Mesodermal cell (in vitro differentiated cells): Measurements from ENCODE around the gene COPG1.
"Not testable (repeated sequence)": the region's sequence is repeated elsewhere in the genome, so short reads cannot be mapped to it uniquely, and the experiment has no call there.

Source experiments
- H3K27ac ChIP-seq: 2 replicates; pipeline ENCODE4 v1.7.0; 2013; ENCODE audit warnings: mild to moderate bottlenecking, low read depth, low read length, moderate library complexity; ENCODE audit not compliant: severe bottlenecking
- H3K36me3 ChIP-seq: 2 replicates; pipeline ENCODE4 v1.7.1; 2013; ENCODE audit warnings: mild to moderate bottlenecking, low read length, moderate library complexity; ENCODE audit not compliant: control insufficient read depth, insufficient read depth
- H3K4me1 ChIP-seq: one replicate; pipeline ENCODE4 v1.7.1; 2013; ENCODE audit warnings: mild to moderate bottlenecking, low read length; ENCODE audit not compliant: insufficient read depth, control insufficient read depth, poor library complexity, severe bottlenecking
- H3K4me3 ChIP-seq: 2 replicates; pipeline ENCODE4 v1.7.0; 2013; ENCODE audit warnings: low read length, control low read depth, mild to moderate bottlenecking; ENCODE audit not compliant: insufficient read depth, poor library complexity, severe bottlenecking; ENCODE audit errors: extremely low read depth
- H3K9me3 ChIP-seq: 2 replicates; pipeline ENCODE4 v1.7.1; 2013; ENCODE audit warnings: mild to moderate bottlenecking, low read length, moderate library complexity; ENCODE audit not compliant: control insufficient read depth
- WGBS, 2 experiments: methylation state at CpG; one replicate each; pipeline ENCODE4 v1.1.5; 2013; ENCODE audit warnings: missing lambda C conversion rate in 2 of 2; ENCODE audit not compliant: insufficient coverage in 2 of 2; 5-methylcytosine and 5-hydroxymethylcytosine counted together

COPG1 gene

DNA sequence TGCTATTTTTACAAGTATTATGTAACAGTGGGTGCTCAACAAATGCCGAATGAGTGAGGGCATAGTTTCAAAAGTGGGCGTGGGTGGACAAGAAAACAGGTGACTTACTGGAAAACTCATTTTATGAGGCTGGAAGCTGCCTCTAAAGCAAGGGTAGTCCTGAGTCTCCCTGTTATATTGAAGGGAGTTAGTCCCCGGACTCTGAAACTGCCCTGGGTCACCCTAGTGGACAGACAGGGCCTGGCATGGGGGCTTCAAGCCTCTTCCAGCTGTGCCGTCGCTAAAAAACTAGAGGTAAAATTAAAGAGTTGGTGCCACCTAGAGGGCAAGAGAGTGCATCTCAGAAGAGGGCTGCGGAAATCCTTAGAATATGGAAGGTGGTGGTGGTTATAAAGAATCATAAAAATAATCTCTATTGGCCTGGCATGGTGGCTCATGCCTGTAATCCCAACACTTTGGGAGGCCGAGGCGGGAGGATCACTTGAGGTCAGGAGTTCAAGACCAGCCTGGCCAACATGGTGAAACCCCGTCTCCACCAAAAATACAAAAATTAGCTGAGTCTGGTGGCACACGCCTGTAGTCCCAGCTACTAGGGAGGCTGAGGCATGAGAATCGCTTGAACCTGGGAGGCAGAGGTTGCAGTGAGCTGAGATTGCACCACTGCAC lies 3.6 kb upstream of the COPG1 start:
- H3K9me3 ChIP-seq, H3K27ac ChIP-seq, H3K4me3 ChIP-seq, H3K4me1 ChIP-seq, H3K36me3 ChIP-seq: not testable (repeated sequence)
- 23% methylated on average over 5 to 8 of the region's 11 CpGs for WGBS, 2 experiments

- Histone ChIP-seq H3K4me1 (peaks cover 10% of the 10 kb centered on the region), H3K27ac (no peak overlapping the region), H3K9me3 (no peaks in the 10 kb centered on the region), H3K36me3 (peaks cover 8% of the 10 kb centered on the region), H3K4me3 (no peak overlapping the region)
Measured at GRCh38 chr3:129246636-129247035, 2.8 kb upstream of the COPG1 start.

- Histone ChIP-seq H3K36me3 (peaks cover 26% of the 10 kb centered on the region), H3K9me3 (no peaks in the 10 kb centered on the region), H3K27ac (peak overlapping the region; percentile 95), H3K4me3 (peak overlapping the region; percentile 89), H3K4me1 (peaks cover 15% of the 10 kb centered on the region)
- WGBS, 2 experiments, result 82% methylated on average over 16 to 17 of the region's 21 CpGs
Measured at GRCh38 chr3:129248286-129248979, 973 bp upstream of the COPG1 start.

GRCh38 chr3:129252748-129253147 lies 3.3 kb downstream of the COPG1 start:
- Histone ChIP-seq H3K36me3 (peaks cover 66% of the 10 kb centered on the region), H3K4me3 (no peak overlapping the region)
- 100% methylated on average over 4 of the region's 4 CpGs for WGBS, 2 experiments

GRCh38 chr3:129254536-129255230 lies 5.3 kb downstream of the COPG1 start:
- 95 to 97% methylated on average over 6 to 7 of the region's 12 CpGs for WGBS, 2 experiments
- Histone ChIP-seq H3K27ac (no peak overlapping the region), H3K36me3 (peaks cover 85% of the 10 kb centered on the region)

More at GRCh38 chr3:129252748-129253147, 3.3 kb downstream of the COPG1 start:
- no peak overlapping the region for H3K27ac ChIP-seq
- peaks cover 10% of the 10 kb centered on the region for H3K4me1 ChIP-seq
- H3K9me3 ChIP-seq, result no peaks in the 10 kb centered on the region

GRCh38 chr3:129256270-129256669 lies 6.9 kb downstream of the COPG1 start:
- Histone ChIP-seq H3K27ac (no peak overlapping the region), H3K9me3 (no peaks in the 10 kb centered on the region), H3K4me1 (peaks cover 5% of the 10 kb centered on the region), H3K36me3 (peaks cover 96% of the 10 kb centered on the region), H3K4me3 (no peak overlapping the region)
- WGBS, 2 experiments, result 100% methylated on average over 5 of the region's 6 CpGs

More at GRCh38 chr3:129254536-129255230, 5.3 kb downstream of the COPG1 start:
- no peaks in the 10 kb centered on the region for H3K9me3 ChIP-seq
- H3K4me3 ChIP-seq, result no peak overlapping the region
- H3K4me1 ChIP-seq, result peaks cover 10% of the 10 kb centered on the region

DNA sequence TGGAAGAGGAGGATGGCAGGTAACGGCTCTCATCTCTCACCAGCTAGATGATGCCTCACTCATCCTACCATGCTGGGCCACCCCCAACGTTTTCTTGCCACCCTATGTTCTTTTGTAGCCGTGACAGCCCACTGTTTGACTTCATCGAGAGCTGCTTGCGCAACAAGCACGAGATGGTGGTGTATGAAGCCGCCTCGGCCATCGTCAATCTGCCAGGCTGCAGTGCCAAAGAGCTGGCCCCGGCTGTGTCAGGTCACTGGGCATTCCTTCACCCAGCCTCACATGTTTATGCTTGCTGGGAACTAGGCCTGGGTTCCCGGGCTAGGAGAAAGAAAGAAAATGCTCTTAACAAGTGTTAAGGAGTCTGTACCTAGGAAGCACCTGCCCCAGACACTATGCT lies 8.2 kb downstream of the COPG1 start:
- Histone ChIP-seq H3K27ac (no peak overlapping the region), H3K9me3 (no peaks in the 10 kb centered on the region), H3K4me1 (peaks cover 5% of the 10 kb centered on the region), H3K36me3 (peaks cover 92% of the 10 kb centered on the region), H3K4me3 (no peak overlapping the region)
- 93 to 94% methylated on average over 9 to 11 of the region's 11 CpGs for WGBS, 2 experiments

DNA sequence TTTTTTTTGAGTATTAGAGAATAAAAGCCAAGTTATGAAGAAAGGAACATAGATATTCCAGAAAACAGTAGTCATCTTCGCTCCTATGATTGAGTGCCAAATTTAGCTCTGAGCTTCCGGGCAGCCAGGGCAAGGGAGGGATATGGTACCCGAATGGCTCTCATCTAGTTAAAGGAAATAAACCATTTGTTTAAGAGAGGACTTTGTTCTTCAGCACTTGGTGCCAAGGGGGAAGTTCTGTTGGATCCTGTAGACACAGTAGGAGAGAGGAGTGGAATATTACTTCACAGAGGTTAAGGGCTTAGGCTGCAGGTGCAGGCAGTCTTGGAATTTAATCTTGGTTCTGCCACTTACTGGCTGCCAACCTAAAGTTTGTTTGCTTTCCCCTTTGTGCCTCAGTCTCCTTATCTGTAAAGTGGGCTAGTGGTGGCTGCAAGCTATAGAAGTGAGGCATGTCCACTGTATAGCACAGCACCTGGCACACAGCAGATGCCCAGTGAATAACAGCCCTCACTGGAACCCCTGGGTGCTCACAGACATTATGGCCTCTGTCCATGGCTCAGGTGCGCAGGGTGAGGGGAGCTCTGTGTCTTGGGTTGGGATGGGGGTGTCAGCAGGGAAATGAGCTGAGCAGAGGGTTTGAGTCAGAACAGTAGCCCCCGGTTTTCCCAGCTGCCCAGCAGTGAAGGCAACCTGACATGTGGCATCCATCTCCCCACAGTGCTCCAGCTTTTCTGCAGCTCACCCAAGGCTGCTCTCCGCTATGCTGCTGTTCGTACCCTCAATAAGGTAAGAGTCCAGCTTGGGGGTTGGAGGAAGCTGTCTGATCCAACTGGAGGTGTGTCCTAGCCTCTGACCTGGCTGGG lies 10.4 kb downstream of the COPG1 start:
- no peak overlapping the region for H3K4me3 ChIP-seq
- no peaks in the 10 kb centered on the region for H3K4me1 ChIP-seq
- H3K9me3 ChIP-seq, result no peaks in the 10 kb centered on the region
- 97 to 100% methylated on average over 6 of the region's 7 CpGs for WGBS, 2 experiments
- no peak overlapping the region for H3K27ac ChIP-seq
- H3K36me3 ChIP-seq, result peaks cover 93% of the 10 kb centered on the region

GRCh38 chr3:129260606-129261005 lies 11.2 kb downstream of the COPG1 start:
- H3K36me3 ChIP-seq, result peaks cover 96% of the 10 kb centered on the region
- H3K4me1 ChIP-seq, result no peaks in the 10 kb centered on the region
- no peak overlapping the region for H3K27ac ChIP-seq
- no peaks in the 10 kb centered on the region for H3K9me3 ChIP-seq
- 95 to 99% methylated on average over 10 to 11 of the region's 11 CpGs for WGBS, 2 experiments
- no peak overlapping the region for H3K4me3 ChIP-seq

GRCh38 chr3:129261894-129262293 lies 12.5 kb downstream of the COPG1 start:
- WGBS, 2 experiments, result 100% methylated on average over 1 of the region's 3 CpGs; no CpG with 5 or more reads in 1 of the 2 experiments
- no peaks in the 10 kb centered on the region for H3K4me1 ChIP-seq
- H3K9me3 ChIP-seq, result no peaks in the 10 kb centered on the region
- peaks cover 96% of the 10 kb centered on the region for H3K36me3 ChIP-seq
- no peak overlapping the region for H3K4me3 ChIP-seq
- no peak overlapping the region for H3K27ac ChIP-seq
